ENCODE data around the gene RPL29.
"Not testable (repeated sequence)": the region's sequence is repeated elsewhere in the genome, so short reads cannot be mapped to it uniquely, and the experiment has no call there.

RPL29 gene

GRCh38 chr3:51995346-51996163 is at the start of gene RPL29:
Gene RPL29, minus strand, starts transcription at chr3:51995895. Its CDS starts 434 bp downstream, at chr3:51995461.
- peak; percentile 90 for DNase-seq

- DNase-seq, result no peak
These were observed 49.3 kb upstream of the RPL29 start for GRCh38 chr3:52044869-52045619.

- no peak for DNase-seq
These were observed 48.1 kb upstream of the RPL29 start for GRCh38 chr3:52043750-52044149.

GRCh38 chr3:52043039-52043438 is 47.3 kb upstream of the RPL29 start:
- not testable (repeated sequence) for DNase-seq

GRCh38 chr3:52041118-52041731 is 45.5 kb upstream of the RPL29 start:
- DNase-seq, result no peak

- DNase-seq, result no peak
These were observed 44.9 kb upstream of the RPL29 start for GRCh38 chr3:52040600-52040999.

- no peak for DNase-seq
These were observed 44.2 kb upstream of the RPL29 start for GRCh38 chr3:52039846-52040245.

- no peak for DNase-seq
These were observed 43.7 kb upstream of the RPL29 start for GRCh38 chr3:52039426-52039825.

GRCh38 chr3:52038227-52038626 is 42.5 kb upstream of the RPL29 start:
- no peak for DNase-seq

- no peak for DNase-seq
These were observed 41.6 kb upstream of the RPL29 start for GRCh38 chr3:52037291-52037690.

GRCh38 chr3:52036829-52037228 is 41.1 kb upstream of the RPL29 start:
- DNase-seq, result no peak

GRCh38 chr3:52036222-52036694 is 40.6 kb upstream of the RPL29 start:
- no peak for DNase-seq

- DNase-seq, result no peak
These were observed 39.0 kb upstream of the RPL29 start for GRCh38 chr3:52034651-52035050.

GRCh38 chr3:52034212-52034611 is 38.5 kb upstream of the RPL29 start:
- no peak for DNase-seq

GRCh38 chr3:52033748-52034147 is 38.1 kb upstream of the RPL29 start:
- DNase-seq, result not testable (repeated sequence)

GRCh38 chr3:52032702-52033408 is 37.2 kb upstream of the RPL29 start:
- no peak for DNase-seq

- DNase-seq, result no peak
These were observed 36.2 kb upstream of the RPL29 start for GRCh38 chr3:52031896-52032295.

GRCh38 chr3:52030714-52031310 is 35.1 kb upstream of the RPL29 start:
- DNase-seq, result no peak

GRCh38 chr3:52029535-52029934 is 33.8 kb upstream of the RPL29 start:
- DNase-seq, result no peak

GRCh38 chr3:52029053-52029452 is 33.4 kb upstream of the RPL29 start:
- no peak for DNase-seq

- DNase-seq, result no peak
These were observed 32.9 kb upstream of the RPL29 start for GRCh38 chr3:52028572-52028971.

GRCh38 chr3:52026041-52026440 is 30.3 kb upstream of the RPL29 start:
- DNase-seq, result no peak

GRCh38 chr3:52025453-52025852 is 29.8 kb upstream of the RPL29 start:
- no peak for DNase-seq

Measured in activated CD4-positive, alpha-beta T cell treated with anti-CD3 and anti-CD28 coated beads, Interleukin-2, amount 50 U/mL, for 4 hours (primary cell).